Large intestine (tissue), 3 donors: ENCODE measurements around the gene SMIM41. TPM values are rescaled to one million over a fixed set of nuclear protein-coding genes. Genes with fewer than 3 reads are reported as not detected.

Experiments used
- DNase-seq, 2 donors: peaks; one replicate each; pipeline versions ENCODE4 v3.0.0 to v3.0.0-alpha.2; 2013
- H3K27ac ChIP-seq: one replicate; pipeline ENCODE4 v1.5.1; 2013; ENCODE audit warnings: low read length
- H3K27me3 ChIP-seq: 2 replicates; pipeline ENCODE4 v1.6.1; 2013; ENCODE audit warnings: low read length; ENCODE audit not compliant: control insufficient read depth, insufficient read depth
- H3K36me3 ChIP-seq: 2 replicates; pipeline ENCODE4 v1.6.1; 2013; ENCODE audit warnings: low read length; ENCODE audit not compliant: control insufficient read depth, insufficient read depth
- H3K4me1 ChIP-seq: one replicate; pipeline ENCODE4 v1.6.1; 2013; ENCODE audit warnings: low read length; ENCODE audit not compliant: control insufficient read depth, insufficient read depth
- H3K4me3 ChIP-seq: one replicate; pipeline ENCODE4 v1.5.1; 2013; ENCODE audit warnings: low read length
- H3K9me3 ChIP-seq: one replicate; pipeline ENCODE4 v1.6.1; 2013; ENCODE audit warnings: mild to moderate bottlenecking, low read depth, low read length, moderate library complexity; ENCODE audit not compliant: control insufficient read depth
- WGBS: methylation state at CpG from one replicate; pipeline ENCODE4 v1.1.5; 2013; ENCODE audit warnings: low lambda C conversion rate; ENCODE audit not compliant: insufficient coverage; 5-methylcytosine and 5-hydroxymethylcytosine counted together
- polyA plus RNA-seq: library from polyadenylated mRNA; unstranded; fragments of 120-200 nt; gene quantifications from one replicate; pipeline ENCODE4 v1.2.1, GENCODE V29; 2013

Gene SMIM41
- polyA plus RNA-seq, 1 donor: 0.88 TPM

DNA sequence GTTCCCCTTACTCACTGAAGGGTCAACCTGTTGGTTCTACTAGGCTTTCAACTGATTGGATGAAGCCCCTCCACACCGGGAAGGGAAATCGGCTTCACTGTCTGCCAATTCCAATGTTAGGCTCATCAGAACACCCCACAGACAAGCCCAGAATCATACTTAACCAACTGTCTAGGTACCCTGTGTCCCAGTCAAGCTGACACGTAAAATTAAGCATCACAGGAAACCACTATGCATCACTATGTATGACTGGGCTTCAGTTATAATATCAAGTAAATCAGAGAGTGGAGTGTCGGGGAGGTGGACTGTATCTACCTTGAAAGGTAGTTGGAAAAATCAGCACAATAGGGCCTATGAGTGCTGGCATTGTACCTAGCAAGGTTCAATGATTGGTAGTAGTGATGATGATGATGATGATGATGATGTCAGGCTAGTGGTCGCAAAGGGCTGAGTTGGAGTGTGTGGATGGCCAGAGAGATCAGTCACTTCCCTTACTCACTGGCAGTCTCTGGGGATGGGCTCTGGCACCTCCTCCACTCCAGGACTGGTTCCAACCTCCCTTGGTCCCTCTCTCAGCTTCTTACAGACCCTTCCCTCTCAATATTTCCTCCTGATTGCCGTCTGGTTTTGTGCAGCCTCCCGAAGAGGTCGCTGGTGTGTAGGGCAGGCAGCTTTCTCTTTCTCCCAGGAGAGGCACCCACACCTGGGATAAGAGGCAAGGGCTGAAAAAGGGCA lies 13.0 kb upstream of the SMIM41 start:
- DNase-seq: no peak
- peaks cover 3% of the 10 kb centered on the region for H3K27me3 ChIP-seq
- H3K4me3 ChIP-seq: no peak overlapping the region
- no peaks in the 10 kb centered on the region for H3K9me3 ChIP-seq
- WGBS: no CpG with 5 or more reads among the region's 8 CpGs
- no peaks in the 10 kb centered on the region for H3K36me3 ChIP-seq
- peaks cover 32% of the 10 kb centered on the region for H3K4me1 ChIP-seq
- H3K27ac ChIP-seq: no peak overlapping the region

DNA sequence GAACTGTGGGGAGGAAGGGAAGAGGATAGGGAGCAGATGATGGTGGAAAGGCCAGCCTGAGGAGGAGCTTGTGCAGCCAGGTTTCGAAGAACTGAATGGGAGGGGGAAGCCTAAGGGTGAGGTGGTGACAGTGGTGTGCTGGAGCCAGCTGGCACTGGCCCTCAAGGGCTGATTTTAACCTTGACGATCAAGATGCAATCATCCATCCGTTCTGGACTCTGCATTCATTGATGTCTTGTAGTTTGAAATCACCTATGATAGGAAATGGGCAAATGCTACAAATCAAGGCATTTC lies 12.5 kb upstream of the SMIM41 start:
- no peaks in the 10 kb centered on the region for H3K9me3 ChIP-seq
- H3K4me3 ChIP-seq: no peak overlapping the region
- no peaks in the 10 kb centered on the region for H3K36me3 ChIP-seq
- WGBS: no CpG with 5 or more reads among the region's 3 CpGs
- no peak for DNase-seq
- peaks cover 3% of the 10 kb centered on the region for H3K27me3 ChIP-seq
- H3K27ac ChIP-seq: no peak overlapping the region
- H3K4me1 ChIP-seq: peaks cover 27% of the 10 kb centered on the region

DNA sequence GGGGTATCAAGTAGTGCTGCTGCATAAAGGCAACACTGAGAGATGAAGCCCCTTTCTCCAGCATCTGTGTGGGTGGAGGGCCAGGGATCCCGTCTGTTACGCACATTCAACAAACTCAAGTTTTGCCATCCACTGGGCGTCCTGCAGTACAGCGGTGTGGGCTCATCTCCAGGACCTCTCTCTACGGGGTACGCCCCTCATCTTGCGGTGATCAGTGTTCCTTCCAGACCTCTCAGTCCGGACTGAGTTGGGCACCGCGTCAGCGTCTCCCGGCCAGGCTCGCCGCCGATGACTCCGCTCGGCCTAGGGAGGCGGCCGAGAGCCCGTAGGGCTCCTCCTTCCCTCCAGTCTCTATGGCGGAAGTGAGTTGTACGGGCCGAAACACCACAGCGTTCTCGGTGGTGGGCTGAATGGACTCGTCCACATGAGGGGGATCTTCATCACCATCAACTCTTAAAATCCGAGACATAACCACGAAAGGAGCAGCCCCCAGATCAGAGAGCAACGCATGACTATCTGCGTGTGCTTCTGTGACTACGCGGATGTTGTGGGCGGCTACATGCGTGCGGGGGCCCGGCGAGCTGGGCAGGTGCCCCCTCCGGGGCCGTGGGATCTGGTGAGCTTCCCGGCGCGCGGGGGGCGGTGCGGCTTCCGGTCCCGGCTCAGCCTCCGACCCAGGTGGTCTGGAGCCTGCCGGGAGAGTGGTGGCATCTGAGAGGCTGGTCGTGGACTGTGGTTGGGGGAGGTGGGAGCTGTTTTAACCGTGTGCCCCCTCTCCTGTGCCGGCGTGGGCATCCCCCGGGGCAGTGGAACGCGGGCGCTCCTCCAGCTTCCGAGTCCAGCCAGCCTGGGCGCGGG lies 9.9 kb upstream of the SMIM41 start, which contains the start of gene ATG101:
Gene ATG101 (plus strand): TSS at position 652 of the 858 bp plus-strand sequence. CDS start 3,673 bp downstream, outside the sequence.
- H3K27ac ChIP-seq: peak within 1 kb of the TSS; percentile 58
- peak; percentile 93 to 97 for DNase-seq
- H3K9me3 ChIP-seq: no peaks in the 10 kb centered on the region
- H3K4me1 ChIP-seq: peaks cover 8% of the 10 kb centered on the region
- H3K36me3 ChIP-seq: peaks cover 21% of the 10 kb centered on the region
- no CpG with 5 or more reads among the region's 60 CpGs for WGBS
- H3K27me3 ChIP-seq: peaks cover 3% of the 10 kb centered on the region
- peak within 1 kb of the TSS; percentile 76 for H3K4me3 ChIP-seq

DNA sequence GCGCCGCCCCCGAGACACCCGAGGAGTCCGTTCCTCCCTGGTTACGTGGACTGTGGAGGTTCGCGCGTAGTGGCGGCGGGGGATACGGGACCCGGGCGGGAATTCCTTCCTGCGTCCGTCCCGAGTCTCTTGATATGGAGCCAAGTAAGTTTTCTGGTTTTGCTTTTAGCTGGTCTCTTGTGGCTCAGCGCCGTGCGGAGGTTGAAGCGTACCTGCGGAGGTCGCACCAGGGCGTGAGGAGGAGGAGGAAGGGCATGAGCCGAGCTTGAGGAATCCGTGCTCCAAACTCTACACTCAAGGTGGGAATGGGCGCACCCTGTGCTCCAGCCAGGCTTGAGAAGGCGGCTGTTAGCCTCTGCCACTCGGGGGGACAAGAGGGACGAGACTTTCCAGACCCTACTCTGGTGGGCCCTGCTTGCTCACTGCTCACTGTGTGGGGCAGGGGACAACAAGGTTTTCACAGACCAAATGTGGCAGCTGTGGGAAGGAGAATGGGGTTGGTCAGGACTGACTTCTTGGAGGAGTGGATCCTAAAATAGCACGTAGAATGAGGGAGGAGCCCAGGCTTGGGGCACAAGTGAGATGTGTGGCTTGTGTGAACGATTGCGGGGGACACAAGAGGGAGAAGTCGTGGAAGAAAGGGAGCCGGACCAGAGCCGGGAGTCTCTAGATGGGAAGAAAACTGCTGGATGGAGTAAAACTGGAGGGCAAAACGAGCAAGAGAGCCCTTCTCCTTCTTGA lies 9.1 kb upstream of the SMIM41 start:
- Histone ChIP-seq H3K4me1 (peaks cover 8% of the 10 kb centered on the region), H3K9me3 (no peaks in the 10 kb centered on the region)
- no CpG with 5 or more reads among the region's 37 CpGs for WGBS

DNA sequence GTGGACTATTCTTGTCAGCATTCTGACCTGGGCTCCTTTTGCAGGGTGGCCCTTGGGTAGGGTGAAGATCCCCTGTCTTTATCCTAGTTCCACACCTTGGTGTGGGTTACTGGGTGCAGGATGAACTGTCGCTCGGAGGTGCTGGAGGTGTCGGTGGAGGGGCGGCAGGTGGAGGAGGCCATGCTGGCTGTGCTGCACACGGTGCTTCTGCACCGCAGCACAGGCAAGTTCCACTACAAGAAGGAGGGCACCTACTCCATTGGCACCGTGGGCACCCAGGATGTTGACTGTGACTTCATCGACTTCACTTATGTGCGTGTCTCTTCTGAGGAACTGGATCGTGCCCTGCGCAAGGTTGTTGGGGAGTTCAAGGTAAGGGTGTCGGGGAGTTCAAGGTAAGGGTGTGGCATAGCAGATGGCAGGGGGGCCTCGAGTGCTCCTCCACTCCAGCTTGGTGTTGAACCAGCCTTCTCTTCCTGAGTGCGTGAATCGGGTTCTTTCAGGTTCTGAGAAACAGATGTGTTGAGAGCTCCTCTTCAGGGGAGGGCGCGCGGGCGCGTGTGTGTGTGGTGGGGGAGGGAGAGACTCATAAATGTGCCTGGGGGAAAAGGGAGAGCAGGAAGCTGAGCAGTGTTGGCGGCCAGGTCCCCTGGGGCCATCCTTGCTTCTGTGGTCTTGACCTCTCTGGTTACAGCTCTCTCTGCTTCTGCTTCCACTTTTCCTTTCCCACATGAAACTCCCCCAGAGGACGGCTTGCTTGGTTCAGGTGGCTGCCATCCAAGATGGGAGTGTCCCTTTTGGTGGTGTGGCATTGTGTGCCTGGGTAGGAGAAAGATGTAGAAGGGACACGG lies 5.7 kb upstream of the SMIM41 start:
- Histone ChIP-seq H3K4me1 (peaks cover 8% of the 10 kb centered on the region), H3K27ac (no peak overlapping the region), H3K4me3 (no peak overlapping the region), H3K9me3 (no peaks in the 10 kb centered on the region), H3K36me3 (peaks cover 60% of the 10 kb centered on the region), H3K27me3 (no peaks in the 10 kb centered on the region)
- no CpG with 5 or more reads among the region's 23 CpGs for WGBS
- DNase-seq: no peak

More for the DNA sequence above, 9.1 kb upstream of the SMIM41 start:
- DNase-seq: no peak
- H3K27me3 ChIP-seq: peaks cover 3% of the 10 kb centered on the region
- H3K4me3 ChIP-seq: peak overlapping the region; percentile 76
- H3K36me3 ChIP-seq: peaks cover 29% of the 10 kb centered on the region
- peak overlapping the region; percentile 58 for H3K27ac ChIP-seq

DNA sequence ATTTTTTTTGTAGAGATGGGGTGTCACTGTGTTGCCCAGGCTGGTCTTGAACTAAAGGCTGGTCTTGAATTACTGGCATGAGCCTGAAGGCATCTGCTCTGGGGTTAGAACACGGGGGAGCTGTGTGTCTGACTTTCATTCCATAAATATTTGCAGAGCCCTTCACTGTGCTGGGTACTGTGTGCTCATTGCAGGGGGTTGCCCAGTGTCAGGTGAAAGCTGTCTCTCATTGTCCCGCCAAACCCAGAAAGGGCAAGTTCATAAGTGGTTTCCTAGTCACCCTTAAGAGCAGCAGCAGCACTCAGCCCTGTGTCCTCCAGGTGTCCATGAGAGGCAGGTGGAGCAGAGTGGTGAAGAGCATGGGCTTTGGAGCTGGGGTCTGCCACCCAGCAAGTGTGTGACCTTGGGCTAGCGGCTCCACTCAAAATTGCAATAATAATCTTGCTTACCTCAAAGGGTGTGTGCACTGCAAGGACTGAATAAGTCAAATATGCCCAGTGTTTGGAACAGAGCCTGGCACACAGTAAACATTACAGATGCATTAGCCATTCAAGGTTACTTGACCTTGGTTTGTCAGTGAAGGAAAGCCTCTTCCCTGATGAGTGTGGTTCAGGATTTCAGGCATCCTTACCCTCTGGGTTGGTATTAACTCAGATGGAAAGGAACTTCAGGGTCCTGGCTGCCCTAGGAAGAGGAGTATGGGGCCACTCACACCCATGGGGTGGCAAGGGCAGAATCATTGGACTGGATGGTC lies 4.4 kb upstream of the SMIM41 start:
- Histone ChIP-seq H3K9me3 (no peaks in the 10 kb centered on the region), H3K4me1 (peaks cover 4% of the 10 kb centered on the region), H3K27me3 (no peaks in the 10 kb centered on the region), H3K4me3 (no peak overlapping the region), H3K27ac (no peak overlapping the region), H3K36me3 (peaks cover 65% of the 10 kb centered on the region)
- WGBS: no CpG with 5 or more reads among the region's 3 CpGs
- DNase-seq: no peak

DNA sequence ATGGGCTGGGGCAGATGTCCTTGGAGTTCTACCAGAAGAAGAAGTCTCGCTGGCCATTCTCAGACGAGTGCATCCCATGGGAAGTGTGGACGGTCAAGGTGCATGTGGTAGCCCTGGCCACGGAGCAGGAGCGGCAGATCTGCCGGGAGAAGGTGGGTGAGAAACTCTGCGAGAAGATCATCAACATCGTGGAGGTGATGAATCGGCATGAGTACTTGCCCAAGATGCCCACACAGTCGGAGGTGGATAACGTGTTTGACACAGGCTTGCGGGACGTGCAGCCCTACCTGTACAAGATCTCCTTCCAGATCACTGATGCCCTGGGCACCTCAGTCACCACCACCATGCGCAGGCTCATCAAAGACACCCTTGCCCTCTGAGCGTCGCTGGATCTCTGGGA lies 2.7 kb upstream of the SMIM41 start:
- Histone ChIP-seq H3K9me3 (no peaks in the 10 kb centered on the region), H3K4me1 (peaks cover 6% of the 10 kb centered on the region), H3K27me3 (no peaks in the 10 kb centered on the region), H3K4me3 (no peak overlapping the region), H3K36me3 (peaks cover 65% of the 10 kb centered on the region), H3K27ac (no peak overlapping the region)
- no CpG with 5 or more reads among the region's 16 CpGs for WGBS
- DNase-seq: no peak

DNA sequence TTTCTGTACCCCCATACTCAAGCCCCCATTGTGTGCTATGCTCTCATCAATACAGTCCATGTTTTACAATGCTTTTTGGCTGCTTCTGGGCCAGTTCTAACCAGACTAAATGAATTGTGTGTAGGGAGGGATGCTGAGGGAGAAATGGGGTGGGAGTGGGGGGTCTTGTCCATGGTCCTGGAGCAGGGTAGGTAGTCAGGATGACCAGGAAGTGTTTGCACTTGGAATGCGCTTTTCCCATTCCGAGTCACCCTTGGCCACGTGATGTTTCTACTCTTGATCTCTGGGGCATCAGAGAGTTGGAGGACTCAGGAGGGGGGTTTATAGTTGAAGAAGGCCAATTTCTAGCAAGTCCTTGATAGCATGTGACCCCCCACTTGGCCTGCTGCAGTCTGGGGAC lies 1.2 kb upstream of the SMIM41 start:
- H3K4me3 ChIP-seq: no peak overlapping the region
- peaks cover 57% of the 10 kb centered on the region for H3K36me3 ChIP-seq
- H3K27ac ChIP-seq: no peak overlapping the region
- DNase-seq: no peak
- H3K27me3 ChIP-seq: no peaks in the 10 kb centered on the region
- peaks cover 15% of the 10 kb centered on the region for H3K4me1 ChIP-seq
- H3K9me3 ChIP-seq: no peaks in the 10 kb centered on the region
- no CpG with 5 or more reads among the region's 3 CpGs for WGBS

DNA sequence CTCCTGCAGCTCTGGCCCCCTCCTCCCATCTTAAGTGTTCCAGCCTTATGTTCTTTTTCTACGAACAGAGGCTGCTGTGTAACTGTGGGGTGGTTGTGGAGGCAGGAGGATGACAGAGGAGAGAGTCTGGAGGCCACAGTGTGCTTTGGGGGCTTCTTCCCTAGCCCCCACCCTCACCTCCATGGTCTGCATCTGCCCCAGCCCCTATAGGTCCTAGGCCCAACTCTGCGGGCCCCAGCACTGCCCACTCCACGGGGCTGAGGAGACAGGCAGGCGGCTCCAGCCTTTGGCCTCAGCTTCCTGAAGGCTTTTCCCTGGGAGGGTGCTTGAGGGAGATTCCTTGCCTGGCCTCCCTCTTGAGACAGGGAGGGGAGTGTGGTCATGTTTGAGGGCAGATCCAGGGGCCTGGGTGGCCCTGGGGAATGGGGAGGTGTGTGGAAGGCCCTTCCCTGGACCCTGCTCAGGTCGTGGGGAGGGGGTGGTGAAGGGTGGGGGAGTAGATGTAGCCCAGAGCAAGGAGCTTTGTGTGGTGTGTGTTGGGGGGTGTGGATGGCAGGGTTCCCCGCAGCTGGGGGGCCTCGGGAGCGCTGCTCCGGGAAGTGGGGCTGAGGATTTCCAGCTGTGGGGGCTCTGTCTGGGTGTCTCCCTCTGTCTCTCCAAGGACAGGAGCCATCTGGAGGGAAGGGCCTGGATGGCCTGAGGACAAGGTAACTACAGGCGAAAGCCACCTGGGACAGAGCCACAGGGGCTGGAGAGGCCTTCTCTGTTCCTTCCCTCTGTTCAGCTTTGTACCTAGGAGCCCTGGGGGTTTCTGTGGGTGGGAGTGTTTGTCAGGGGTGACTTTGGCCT lies 1.1 kb downstream of the SMIM41 start:
- DNase-seq: no peak
- WGBS: no CpG with 5 or more reads among the region's 10 CpGs
- Histone ChIP-seq H3K9me3 (no peaks in the 10 kb centered on the region), H3K4me1 (peaks cover 17% of the 10 kb centered on the region), H3K36me3 (peaks cover 34% of the 10 kb centered on the region), H3K27ac (no peak overlapping the region), H3K4me3 (no peak overlapping the region), H3K27me3 (no peaks in the 10 kb centered on the region)
